Glutamatergic neuron (in vitro differentiated cells): ENCODE results near the gene CACNA1C. TPM values are rescaled to one million over a fixed set of nuclear protein-coding genes. Genes with fewer than 3 reads are reported as not detected.

Experiments
- DNase-seq: peaks from one replicate; pipeline ENCODE4 v3.0.0; 2022
- H3K27ac Mint-ChIP-seq: one replicate; pipeline ENCODE4 v1.8.0; 2020; ENCODE audit warnings: mild to moderate bottlenecking, mixed read lengths, inconsistent platforms; ENCODE audit not compliant: unreplicated experiment
- H3K27me3 Mint-ChIP-seq: one replicate; pipeline ENCODE4 v1.8.0; 2020; ENCODE audit warnings: mild to moderate bottlenecking, moderate library complexity, mixed read lengths, inconsistent platforms; ENCODE audit not compliant: unreplicated experiment
- H3K36me3 Mint-ChIP-seq: one replicate; pipeline ENCODE4 v1.8.0; 2020; ENCODE audit warnings: mild to moderate bottlenecking, mixed read lengths, inconsistent platforms; ENCODE audit not compliant: unreplicated experiment
- H3K4me1 Mint-ChIP-seq: one replicate; pipeline ENCODE4 v1.8.0; 2020; ENCODE audit warnings: mild to moderate bottlenecking, low read depth, mixed read lengths, inconsistent platforms; ENCODE audit not compliant: unreplicated experiment
- H3K4me3 Mint-ChIP-seq: one replicate; pipeline ENCODE4 v1.8.0; 2020; ENCODE audit warnings: mild to moderate bottlenecking, mixed read lengths, inconsistent platforms; ENCODE audit not compliant: unreplicated experiment
- H3K9me3 Mint-ChIP-seq: one replicate; pipeline ENCODE4 v1.8.0; 2020; ENCODE audit warnings: mild to moderate bottlenecking, moderate library complexity, mixed read lengths, inconsistent platforms; ENCODE audit not compliant: unreplicated experiment
- CTCF ChIP-seq: fragments of 200-600 bp; sonication (generic); IDR thresholded peaks from one replicate; pipeline ENCODE4 v1.5.0; 2021; ENCODE audit not compliant: partially characterized antibody, unreplicated experiment
- total RNA-seq: library from RNA; stranded (reverse); fragmentation: NEBNext Ultra II Directional; extraction: Animal tissue kit (Norgen Biotek cat#: 25700); gene quantifications from one replicate; pipeline ENCODE4 v1.2.1, GENCODE V29; 2021; ENCODE audit not compliant: unreplicated experiment

Gene CACNA1C
- total RNA-seq, 1 donor from 2014 or later = 11.0 TPM

GRCh38 chr12:2662524-2662923 lies 609.7 kb downstream of the CACNA1C start:
- no peak for TF ChIP-seq CTCF
- Mint-ChIP-seq H3K9me3 (no peaks in the 10 kb centered on the region), H3K4me3 (no peak overlapping the region), H3K27ac (no peak overlapping the region), H3K4me1 (no peaks in the 10 kb centered on the region), H3K36me3 (peaks cover 4% of the 10 kb centered on the region), H3K27me3 (no peaks in the 10 kb centered on the region)
- no peak for DNase-seq

- Mint-ChIP-seq H3K27ac (no peak overlapping the region), H3K4me1 (no peaks in the 10 kb centered on the region), H3K4me3 (no peak overlapping the region), H3K9me3 (no peaks in the 10 kb centered on the region), H3K27me3 (no peaks in the 10 kb centered on the region), H3K36me3 (peaks cover 10% of the 10 kb centered on the region)
- no peak for DNase-seq
- no peak for TF ChIP-seq CTCF
Observed at GRCh38 chr12:2664721-2665577, 612.2 kb downstream of the CACNA1C start.

GRCh38 chr12:2666411-2666810 lies 613.6 kb downstream of the CACNA1C start:
- Mint-ChIP-seq H3K4me3 (no peak overlapping the region), H3K9me3 (no peaks in the 10 kb centered on the region), H3K27ac (no peak overlapping the region), H3K36me3 (peaks cover 14% of the 10 kb centered on the region), H3K4me1 (no peaks in the 10 kb centered on the region), H3K27me3 (no peaks in the 10 kb centered on the region)
- DNase-seq = no peak
- no peak for TF ChIP-seq CTCF

GRCh38 chr12:2666846-2667245 lies 614.1 kb downstream of the CACNA1C start:
- TF ChIP-seq CTCF = no peak
- DNase-seq = no peak
- H3K4me1 Mint-ChIP-seq = no peaks in the 10 kb centered on the region
- peaks cover 16% of the 10 kb centered on the region for H3K36me3 Mint-ChIP-seq
- H3K4me3 Mint-ChIP-seq = no peak overlapping the region
- no peak overlapping the region for H3K27ac Mint-ChIP-seq
- H3K27me3 Mint-ChIP-seq = no peaks in the 10 kb centered on the region
- H3K9me3 Mint-ChIP-seq = no peaks in the 10 kb centered on the region

GRCh38 chr12:2667716-2668440 lies 615.1 kb downstream of the CACNA1C start:
- H3K36me3 Mint-ChIP-seq = peaks cover 16% of the 10 kb centered on the region
- H3K4me3 Mint-ChIP-seq = no peak overlapping the region
- H3K27ac Mint-ChIP-seq = no peak overlapping the region
- H3K27me3 Mint-ChIP-seq = no peaks in the 10 kb centered on the region
- H3K4me1 Mint-ChIP-seq = no peaks in the 10 kb centered on the region
- H3K9me3 Mint-ChIP-seq = no peaks in the 10 kb centered on the region
- no peak for DNase-seq
- no peak for TF ChIP-seq CTCF
